ENCODE measurements around the gene TINAGL1.

TINAGL1 gene

DNA sequence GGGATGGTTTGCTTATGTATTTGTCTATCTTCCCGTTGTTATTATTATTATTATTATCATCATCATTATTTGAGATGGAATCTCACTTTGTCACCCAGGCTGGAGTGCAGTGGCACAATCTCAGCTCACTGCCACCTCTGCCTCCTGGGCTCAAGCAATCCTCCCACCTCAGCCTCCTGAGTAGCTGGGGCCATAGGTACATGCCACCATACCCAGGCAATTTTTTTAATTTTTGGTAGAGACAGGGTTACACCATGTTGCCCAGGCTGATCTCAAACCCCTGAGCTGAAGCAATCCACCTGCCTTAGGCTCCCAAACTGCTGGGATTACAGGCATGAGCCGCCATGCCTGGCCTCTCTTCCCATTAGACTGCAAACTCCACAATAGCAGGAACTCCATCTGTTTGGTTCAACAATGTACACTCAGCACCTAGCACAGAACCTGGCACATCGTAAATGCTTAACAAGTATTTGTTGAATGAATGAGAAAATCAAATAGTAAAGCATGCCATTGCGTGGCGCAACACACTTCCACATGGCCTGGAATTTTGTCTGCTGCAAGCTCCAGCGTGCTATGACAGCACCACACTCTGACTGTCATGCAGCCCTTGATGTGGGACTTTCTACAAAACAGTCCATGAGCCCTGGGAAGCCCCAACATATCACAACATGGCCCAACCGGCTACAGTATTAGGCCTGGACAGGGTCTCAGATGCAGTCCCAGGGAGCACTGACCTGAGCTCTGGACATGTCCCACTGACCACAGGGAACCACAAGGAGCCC is 3.8 kb upstream of the TINAGL1 start:
- no peak for DNase-seq (ENCODE audit: extremely low read depth, low read depth)
- no peak overlapping the region for H3K4me3 ChIP-seq (replicated peaks; ENCODE audit: low read depth, low read length)
- TF ChIP-seq, protein P1, sequence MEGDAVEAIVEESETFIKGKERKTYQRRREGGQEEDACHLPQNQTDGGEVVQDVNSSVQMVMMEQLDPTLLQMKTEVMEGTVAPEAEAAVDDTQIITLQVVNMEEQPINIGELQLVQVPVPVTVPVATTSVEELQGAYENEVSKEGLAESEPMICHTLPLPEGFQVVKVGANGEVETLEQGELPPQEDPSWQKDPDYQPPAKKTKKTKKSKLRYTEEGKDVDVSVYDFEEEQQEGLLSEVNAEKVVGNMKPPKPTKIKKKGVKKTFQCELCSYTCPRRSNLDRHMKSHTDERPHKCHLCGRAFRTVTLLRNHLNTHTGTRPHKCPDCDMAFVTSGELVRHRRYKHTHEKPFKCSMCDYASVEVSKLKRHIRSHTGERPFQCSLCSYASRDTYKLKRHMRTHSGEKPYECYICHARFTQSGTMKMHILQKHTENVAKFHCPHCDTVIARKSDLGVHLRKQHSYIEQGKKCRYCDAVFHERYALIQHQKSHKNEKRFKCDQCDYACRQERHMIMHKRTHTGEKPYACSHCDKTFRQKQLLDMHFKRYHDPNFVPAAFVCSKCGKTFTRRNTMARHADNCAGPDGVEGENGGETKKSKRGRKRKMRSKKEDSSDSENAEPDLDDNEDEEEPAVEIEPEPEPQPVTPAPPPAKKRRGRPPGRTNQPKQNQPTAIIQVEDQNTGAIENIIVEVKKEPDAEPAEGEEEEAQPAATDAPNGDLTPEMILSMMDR (IDR thresholded peaks at IDR 0.05; ENCODE audit: low read depth, low read length, missing control alignments): no peak

DNA sequence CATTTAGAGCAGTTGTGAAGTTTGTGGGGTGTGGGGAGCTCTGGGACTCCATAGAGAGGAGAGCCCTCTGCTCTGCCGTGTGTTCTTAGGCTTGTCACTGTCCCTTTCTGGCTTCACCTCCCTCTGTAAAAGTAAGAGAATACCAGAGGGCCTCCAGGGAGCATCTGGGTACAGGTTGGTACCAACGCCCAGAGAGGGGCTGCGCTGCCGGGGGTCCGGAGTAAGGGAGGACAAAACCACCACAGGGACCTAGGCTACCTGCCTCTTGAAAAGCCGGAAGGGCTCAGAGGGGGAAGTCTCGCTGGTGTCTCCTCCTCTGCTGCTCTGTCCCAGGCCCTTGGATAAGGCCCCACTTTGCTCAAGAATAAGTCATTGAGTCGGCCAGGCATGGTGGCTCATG is 3.1 kb upstream of the TINAGL1 start:
- TF ChIP-seq, protein P1 (IDR thresholded peaks at IDR 0.05; ENCODE audit: low read depth, low read length, missing control alignments): no peak
- DNase-seq (ENCODE audit: extremely low read depth, low read depth): no peak

DNA sequence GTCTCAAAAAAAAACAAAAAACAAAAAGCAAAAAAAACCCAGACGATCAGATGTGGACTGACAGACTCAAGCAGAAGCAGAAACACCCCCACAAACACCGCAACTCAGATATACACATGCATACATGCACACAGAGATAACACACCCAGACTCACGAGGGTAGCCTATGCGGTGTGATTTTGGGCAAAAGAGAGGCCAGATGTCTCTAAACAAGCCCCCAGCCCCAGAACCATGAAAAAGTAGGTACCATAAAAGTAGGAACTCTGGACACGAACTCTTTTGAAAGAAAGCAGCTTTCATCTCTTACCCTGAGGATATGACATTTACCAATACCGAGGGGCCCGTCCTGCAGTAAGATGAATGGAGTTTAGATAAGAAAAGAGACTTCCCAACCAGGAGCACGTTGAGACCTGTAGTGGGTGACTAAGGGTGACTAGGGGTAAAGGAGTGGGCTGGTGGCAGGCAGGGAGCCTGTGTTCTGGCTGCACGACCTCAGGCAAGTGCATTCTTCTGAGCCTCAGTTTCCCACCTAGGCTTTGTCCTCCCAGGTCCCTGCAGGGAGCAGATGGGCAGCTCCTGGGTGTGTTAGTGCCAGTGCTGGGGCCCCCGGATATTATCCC is 1.5 kb upstream of the TINAGL1 start:
- H3K4me3 ChIP-seq (replicated peaks; ENCODE audit: low read depth, low read length): no peak overlapping the region
- DNase-seq (ENCODE audit: extremely low read depth, low read depth): no peak
- TF ChIP-seq, protein P1 (IDR thresholded peaks at IDR 0.05; ENCODE audit: low read depth, low read length, missing control alignments): no peak

More for the DNA sequence above, 3.1 kb upstream of the TINAGL1 start:
- H3K4me3 ChIP-seq (replicated peaks; ENCODE audit: low read depth, low read length): no peak overlapping the region

DNA sequence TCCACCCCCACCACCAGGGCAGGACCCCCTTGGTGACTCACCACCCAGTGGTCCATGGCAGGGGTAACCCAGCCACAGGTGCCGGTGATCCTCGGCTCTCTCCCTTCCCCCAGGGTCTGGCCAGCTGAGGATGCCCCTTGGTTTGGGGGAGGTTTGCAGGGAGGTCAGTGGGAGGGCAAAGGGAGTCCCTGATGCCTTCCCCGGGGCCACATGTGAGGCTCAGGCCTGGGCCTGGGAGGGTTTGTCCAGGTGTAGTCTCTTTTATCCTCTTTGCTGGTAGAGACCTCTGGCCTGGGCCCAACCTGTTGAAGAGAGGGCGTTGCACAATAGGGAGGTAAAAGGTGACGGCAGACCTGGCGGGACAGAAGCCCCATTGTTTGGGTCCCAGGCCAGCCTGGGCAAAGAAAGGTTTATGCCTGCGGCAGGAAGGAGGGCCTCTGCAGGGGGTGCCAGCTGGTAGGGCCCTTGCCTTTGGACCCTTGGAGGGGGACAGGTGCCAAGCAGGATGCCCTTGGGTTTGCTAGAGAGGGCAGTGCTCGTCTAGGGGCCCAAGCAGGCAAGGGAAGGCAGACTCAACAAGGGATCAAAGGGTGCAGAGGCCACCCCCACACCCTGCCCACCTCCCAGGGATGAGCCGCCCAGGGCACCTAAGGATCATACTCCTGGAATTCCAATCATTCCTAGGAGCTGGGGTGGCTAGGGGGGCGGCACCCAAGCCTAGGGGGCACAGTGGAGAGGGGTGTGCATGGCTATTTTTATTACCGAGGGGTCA is 760 bp upstream of the TINAGL1 start:
- TF ChIP-seq, protein P1 (IDR thresholded peaks at IDR 0.05; ENCODE audit: low read depth, low read length, missing control alignments): no peak
- no peak for DNase-seq (ENCODE audit: extremely low read depth, low read depth)
- H3K4me3 ChIP-seq (replicated peaks; ENCODE audit: low read depth, low read length): no peak overlapping the region

DNA sequence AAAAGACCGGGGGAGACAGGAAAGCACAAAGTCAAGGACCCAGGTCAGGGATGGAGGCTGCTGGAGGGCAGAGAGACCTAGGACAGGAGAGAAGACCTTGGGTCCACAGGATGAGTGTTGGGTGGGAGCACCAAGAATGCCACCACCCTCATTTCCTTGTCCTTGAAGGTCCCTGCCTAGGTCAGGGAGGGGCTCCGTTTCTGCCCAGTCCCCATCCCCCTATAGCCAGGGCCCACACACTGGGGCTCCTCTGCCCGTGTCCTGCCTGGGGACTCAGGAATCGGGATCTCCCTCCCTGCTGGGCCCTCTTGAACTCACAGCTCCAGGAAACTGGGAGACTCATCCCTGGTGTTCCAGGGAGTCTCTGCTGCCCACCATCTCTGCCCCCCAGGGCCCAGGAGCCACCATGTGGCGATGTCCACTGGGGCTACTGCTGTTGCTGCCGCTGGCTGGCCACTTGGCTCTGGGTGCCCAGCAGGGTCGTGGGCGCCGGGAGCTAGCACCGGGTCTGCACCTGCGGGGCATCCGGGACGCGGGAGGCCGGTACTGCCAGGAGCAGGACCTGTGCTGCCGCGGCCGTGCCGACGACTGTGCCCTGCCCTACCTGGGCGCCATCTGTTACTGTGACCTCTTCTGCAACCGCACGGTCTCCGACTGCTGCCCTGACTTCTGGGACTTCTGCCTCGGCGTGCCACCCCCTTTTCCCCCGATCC is 584 bp downstream of the TINAGL1 start:
- TF ChIP-seq, protein P1 (IDR thresholded peaks at IDR 0.05; ENCODE audit: low read depth, low read length, missing control alignments): no peak
- DNase-seq (ENCODE audit: extremely low read depth, low read depth): no peak
- H3K4me3 ChIP-seq (replicated peaks; ENCODE audit: low read depth, low read length): no peak overlapping the region; the same call in 1 of the 2 replicates

DNA sequence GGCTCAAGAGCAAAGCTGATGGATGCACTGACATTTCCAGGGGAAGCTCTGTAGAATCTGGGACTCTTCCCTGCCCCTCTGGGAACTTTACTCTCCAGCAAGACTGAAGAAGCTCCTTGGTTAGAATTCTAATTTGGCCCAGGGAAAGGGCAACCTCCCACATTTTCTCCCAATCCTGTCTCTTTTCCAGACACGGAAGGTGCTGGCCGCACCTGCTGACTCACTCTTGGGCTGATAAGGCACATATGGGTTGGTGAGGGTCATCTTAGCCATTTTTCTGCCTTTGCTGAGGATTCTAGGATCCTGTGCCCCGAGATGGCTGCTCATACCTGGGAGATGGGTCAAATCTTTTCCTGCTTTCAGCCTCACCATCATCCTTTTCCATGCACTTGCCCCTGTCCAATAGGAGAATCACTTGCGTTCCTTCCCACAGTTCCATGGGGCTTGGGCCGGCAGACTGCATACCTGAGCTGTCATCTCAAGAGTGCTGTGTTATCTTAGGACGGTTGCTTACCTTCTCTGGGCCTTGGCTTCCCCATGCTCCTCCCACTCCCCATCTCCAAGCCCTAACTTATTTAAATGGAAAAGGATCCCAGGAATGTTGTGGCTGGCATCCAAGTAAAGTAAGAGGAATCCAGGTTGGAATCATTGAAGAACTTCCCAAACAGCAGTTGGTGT is 1.3 kb downstream of the TINAGL1 start:
- no peak for DNase-seq (ENCODE audit: extremely low read depth, low read depth)
- no peak overlapping the region for H3K4me3 ChIP-seq (replicated peaks; ENCODE audit: low read depth, low read length)
- TF ChIP-seq, protein P1 (IDR thresholded peaks at IDR 0.05; ENCODE audit: low read depth, low read length, missing control alignments): no peak
